OCI-LY7 (cell line): ENCODE measurements around the gene CDKL4.

Experiments
- CTCF ChIP-seq: fragments of 200-600 bp; sonication (generic); conservative IDR thresholded peaks from 2 replicates; pipeline ENCODE4 v1.5.1; 2014; ENCODE audit warnings: mild to moderate bottlenecking, antibody characterized with exemption, low read length, moderate library complexity, mixed read lengths
- EZH2phosphoT487 ChIP-seq: fragments of 200-600 bp; sonication (generic); IDR thresholded peaks from 2 replicates; pipeline ENCODE4 v1.6.1; 2018; ENCODE audit warnings: low read depth, borderline replicate concordance, mild to moderate bottlenecking, mixed run types, antibody characterized with exemption, low read length, moderate library complexity, mixed read lengths

GRCh38 chr2:39179974-39180960, 63.5 kb downstream of the CDKL4 start:
- TF ChIP-seq CTCF (no peak), EZH2phosphoT487 (no peak)
